ENCODE measurements around the gene TNNI3K.

- TF ChIP-seq CTCF (IDR thresholded peaks at IDR 0.05; ENCODE audit: low read length) (no peak), EZH2 (optimal IDR thresholded peaks at IDR 0.05; ENCODE audit: low read depth, low read length) (no peak)
These were observed 133.1 kb downstream of the TNNI3K start for GRCh38 chr1:74368335-74368734.
